Lung (tissue), 12 donors: ENCODE results near the gene CASS4. TPM values are rescaled to one million over a fixed set of nuclear protein-coding genes. Genes with fewer than 3 reads are reported as not detected.

Source experiments
- ATAC-seq: fragments of 200-7000 bp; cut with Tn5 transposase; one replicate; pipeline ENCODE4 v1.9.1; 2020; ENCODE audit warnings: moderate number of reproducible peaks; ENCODE audit not compliant: insufficient read depth, low FRiP score
- DNase-seq, 3 donors: peaks; one replicate each; pipeline ENCODE4 v3.0.0-alpha.2; 2013 to 2017
- H3K27ac ChIP-seq, 2 donors: one replicate each; pipeline ENCODE4 v1.5.1; 2013; ENCODE audit warnings: mild to moderate bottlenecking in 2 of 2, moderate library complexity in 2 of 2, control low read depth in 1 of 2, inconsistent platforms in 1 of 2, low read depth in 1 of 2, low read length in 1 of 2
- H3K27me3 ChIP-seq, 3 donors: one replicate each; pipeline ENCODE4 v1.5.1; 2013; ENCODE audit warnings: low read length in 2 of 3; ENCODE audit not compliant: control insufficient read depth in 3 of 3, insufficient read depth in 3 of 3
- H3K36me3 ChIP-seq, 4 donors: one replicate each; pipeline ENCODE4 v1.5.1; 2013; ENCODE audit warnings: low read length in 4 of 4, mild to moderate bottlenecking in 1 of 4, moderate library complexity in 1 of 4; ENCODE audit not compliant: control insufficient read depth in 4 of 4, insufficient read depth in 4 of 4
- H3K4me1 ChIP-seq, 5 donors: one replicate each; pipeline ENCODE4 v1.5.1; 2013; ENCODE audit warnings: low read length in 5 of 5, mild to moderate bottlenecking in 2 of 5, moderate library complexity in 1 of 5; ENCODE audit not compliant: control insufficient read depth in 5 of 5, insufficient read depth in 5 of 5
- H3K4me3 ChIP-seq: one replicate; pipeline ENCODE4 v1.5.1; 2013; ENCODE audit warnings: mild to moderate bottlenecking, control low read depth, moderate library complexity
- H3K9ac ChIP-seq, 2 donors: one replicate each; pipeline ENCODE4 v1.5.1; 2013; ENCODE audit warnings: low read length in 2 of 2, control low read depth in 1 of 2; ENCODE audit not compliant: insufficient read depth in 1 of 2
- H3K9me3 ChIP-seq, 4 donors: one replicate each; pipeline ENCODE4 v1.5.1; 2013; ENCODE audit warnings: low read length in 3 of 4, mild to moderate bottlenecking in 1 of 4, moderate library complexity in 1 of 4; ENCODE audit not compliant: control insufficient read depth in 4 of 4, insufficient read depth in 3 of 4
- WGBS, 2 donors: extraction: QIAGEN DNeasy Blood & Tissue Kit; methylation state at CpG; one replicate each; pipeline ENCODE4 v1.1.7; 2013; 5-methylcytosine and 5-hydroxymethylcytosine counted together
- polyA plus RNA-seq, 2 donors: library from polyadenylated mRNA; stranded (reverse); fragments of 200-250 nt; gene quantifications; one replicate each; pipeline ENCODE4 v1.2.1, GENCODE V29; 2013
- total RNA-seq, 2 donors: library from RNA; depleted of rRNA in 1 of 2; stranded (reverse); fragments of >200 nt in 1 of 2; gene quantifications; one replicate each; pipeline ENCODE4 v1.2.1, GENCODE V29; 2014 to 2021
- TF ChIP-seq, protein P1 (sequence below): IDR thresholded peaks from 2 replicates; pipeline ENCODE4 v1.5.1; 2012; ENCODE audit warnings: mild to moderate bottlenecking; ENCODE audit errors: control extremely low read depth, extremely low read depth
- donor health status: control.
- donor health status: control.
- donor health status: Bipolar disorder and iron deficiency.
- donor health status: healthy.
- donor health status: DM: yes; HTN: yes; CAD: no.

CASS4 gene
- total and polyA plus RNA-seq, 4 donors: 4.5 to 30.7 (median 14.8) TPM

- TF ChIP-seq, protein P1, sequence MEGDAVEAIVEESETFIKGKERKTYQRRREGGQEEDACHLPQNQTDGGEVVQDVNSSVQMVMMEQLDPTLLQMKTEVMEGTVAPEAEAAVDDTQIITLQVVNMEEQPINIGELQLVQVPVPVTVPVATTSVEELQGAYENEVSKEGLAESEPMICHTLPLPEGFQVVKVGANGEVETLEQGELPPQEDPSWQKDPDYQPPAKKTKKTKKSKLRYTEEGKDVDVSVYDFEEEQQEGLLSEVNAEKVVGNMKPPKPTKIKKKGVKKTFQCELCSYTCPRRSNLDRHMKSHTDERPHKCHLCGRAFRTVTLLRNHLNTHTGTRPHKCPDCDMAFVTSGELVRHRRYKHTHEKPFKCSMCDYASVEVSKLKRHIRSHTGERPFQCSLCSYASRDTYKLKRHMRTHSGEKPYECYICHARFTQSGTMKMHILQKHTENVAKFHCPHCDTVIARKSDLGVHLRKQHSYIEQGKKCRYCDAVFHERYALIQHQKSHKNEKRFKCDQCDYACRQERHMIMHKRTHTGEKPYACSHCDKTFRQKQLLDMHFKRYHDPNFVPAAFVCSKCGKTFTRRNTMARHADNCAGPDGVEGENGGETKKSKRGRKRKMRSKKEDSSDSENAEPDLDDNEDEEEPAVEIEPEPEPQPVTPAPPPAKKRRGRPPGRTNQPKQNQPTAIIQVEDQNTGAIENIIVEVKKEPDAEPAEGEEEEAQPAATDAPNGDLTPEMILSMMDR: no peak
- H3K9ac ChIP-seq: no peak overlapping the region
- H3K9me3 ChIP-seq: no peaks in the 10 kb centered on the region
- H3K27me3 ChIP-seq: no peaks in the 10 kb centered on the region
- WGBS, 2 donors: 95 to 98% methylated on average over 5 of the region's 5 CpGs
- H3K4me1 ChIP-seq: peaks cover 0 to 1% (median 0%) of the 10 kb centered on the region in 5 donors
- DNase-seq (no peak), ATAC-seq (no peak)
- H3K27ac ChIP-seq: no peak overlapping the region
- peaks cover 12 to 38% (median 25%) of the 10 kb centered on the region in 4 donors for H3K36me3 ChIP-seq
- no peak overlapping the region for H3K4me3 ChIP-seq
These were observed 76.5 kb downstream of the CASS4 start for GRCh38 chr20:56488566-56488965.

GRCh38 chr20:56501116-56501515, 89.1 kb downstream of the CASS4 start:
- H3K36me3 ChIP-seq: peaks cover 3 to 16% (median 10%) of the 10 kb centered on the region in 4 donors
- no peak overlapping the region for H3K4me3 ChIP-seq
- no peak overlapping the region for H3K9ac ChIP-seq
- H3K4me1 ChIP-seq: peaks cover 0 to 9% (median 0%) of the 10 kb centered on the region in 5 donors
- TF ChIP-seq, protein P1: no peak
- ATAC-seq: no peak
- peaks cover 0 to 6% (median 0%) of the 10 kb centered on the region in 4 donors for H3K9me3 ChIP-seq
- WGBS, 2 donors: 94 to 97% methylated on average over 1 of the region's 1 CpG
- DNase-seq: no peak
- H3K27me3 ChIP-seq: no peaks in the 10 kb centered on the region
- no peak overlapping the region for H3K27ac ChIP-seq

GRCh38 chr20:56503916-56504315, 91.9 kb downstream of the CASS4 start:
- Histone ChIP-seq H3K4me3 (no peak overlapping the region), H3K9ac (no peak overlapping the region), H3K4me1 (peaks cover 0 to 9% (median 0%) of the 10 kb centered on the region in 5 donors), H3K36me3 (peaks cover 0 to 6% (median 5%) of the 10 kb centered on the region in 4 donors), H3K9me3 (no peaks in the 10 kb centered on the region), H3K27ac (no peak overlapping the region), H3K27me3 (no peaks in the 10 kb centered on the region)
- TF ChIP-seq, protein P1: no peak
- DNase-seq: peak; percentile 23 to 66 (median 43)
- WGBS, 2 donors: 85 to 90% methylated on average over 8 of the region's 8 CpGs
- no peak for ATAC-seq

- no peaks in the 10 kb centered on the region for H3K9me3 ChIP-seq
- H3K4me3 ChIP-seq: no peak overlapping the region
- H3K4me1 ChIP-seq: peaks cover 0 to 9% (median 0%) of the 10 kb centered on the region in 5 donors
- DNase-seq (peak in 1 of 3 donors; percentile 6), ATAC-seq (no peak)
- TF ChIP-seq, protein P1: no peak
- 86 to 88% methylated on average over 9 of the region's 9 CpGs for WGBS, 2 donors
- no peak overlapping the region for H3K9ac ChIP-seq
- no peaks in the 10 kb centered on the region for H3K27me3 ChIP-seq
- peaks cover 0 to 6% (median 5%) of the 10 kb centered on the region in 4 donors for H3K36me3 ChIP-seq
- no peak overlapping the region for H3K27ac ChIP-seq
These were observed 92.4 kb downstream of the CASS4 start for GRCh38 chr20:56504373-56505005.
